SK-N-SH treated with all-trans-retinoic acid at 6 μM for 48 hours (cell line): ENCODE data around the gene CENPH.

Source experiments
- ATAC-seq: fragments of 200-7000 bp; cut with Tn5 transposase; 3 replicates; pipeline ENCODE4 v1.9.1; 2020; ENCODE audit warnings: mild to moderate bottlenecking, moderate library complexity
- BACH2 ChIP-seq: fragments of 250-450 bp; sonication (Bioruptor Pico); IDR thresholded peaks from 2 replicates; pipeline ENCODE4 v1.9.0; 2021; ENCODE audit warnings: mild to moderate bottlenecking, borderline replicate concordance
- CREB5 ChIP-seq: fragments of 250-450 bp; sonication (Bioruptor Pico); IDR thresholded peaks from 2 replicates; pipeline ENCODE4 v1.5.1; 2020; ENCODE audit warnings: low read depth, mild to moderate bottlenecking, moderate library complexity
- ESRRG ChIP-seq: fragments of 250-450 bp; sonication (Bioruptor Pico); IDR thresholded peaks from 2 replicates; pipeline ENCODE4 v1.6.1; 2021; ENCODE audit warnings: mild to moderate bottlenecking
- ISL1 ChIP-seq: fragments of 250-450 bp; sonication (Bioruptor Pico); IDR thresholded peaks from 2 replicates; pipeline ENCODE4 v2.1.2; 2022; ENCODE audit warnings: mild to moderate bottlenecking, moderate library complexity
- OSR1 ChIP-seq: fragments of 250-450 bp; sonication (Bioruptor Pico); IDR thresholded peaks from 2 replicates; pipeline ENCODE4 v1.8.0; 2022; ENCODE audit warnings: moderate library complexity, mild to moderate bottlenecking, inconsistent platforms
- PPARA ChIP-seq: fragments of 250-450 bp; sonication (Bioruptor Pico); IDR thresholded peaks from 2 replicates; pipeline ENCODE4 v1.5.0; 2020; ENCODE audit warnings: mild to moderate bottlenecking, borderline replicate concordance
- RARB ChIP-seq: fragments of 250-450 bp; sonication (Bioruptor Pico); IDR thresholded peaks from 2 replicates; pipeline ENCODE4 v1.8.0; 2021; ENCODE audit warnings: mild to moderate bottlenecking, moderate library complexity
- SNAI2 ChIP-seq: fragments of 250-450 bp; sonication (Bioruptor Pico); IDR thresholded peaks from 2 replicates; pipeline ENCODE4 v1.5.0; 2020; ENCODE audit warnings: mild to moderate bottlenecking, moderate library complexity
- ZFP3 ChIP-seq: fragments of 250-450 bp; sonication (Bioruptor Pico); IDR thresholded peaks from 2 replicates; pipeline ENCODE4 v1.5.0; 2020; ENCODE audit warnings: mild to moderate bottlenecking, moderate library complexity
- ZFP30 ChIP-seq: fragments of 450-650 bp; formaldehyde crosslinking; IDR thresholded peaks from 2 replicates; pipeline ENCODE4 v1.5.0; 2022; ENCODE audit warnings: mild to moderate bottlenecking, moderate library complexity
- ZNF565 ChIP-seq: fragments of 450-650 bp; formaldehyde crosslinking; conservative IDR thresholded peaks from 2 replicates; pipeline ENCODE4 v1.5.0; 2020; ENCODE audit warnings: low read depth, mild to moderate bottlenecking, moderate library complexity
- ZNF70 ChIP-seq: fragments of 450-650 bp; formaldehyde crosslinking; IDR thresholded peaks from 2 replicates; pipeline ENCODE4 v1.5.0; 2020; ENCODE audit warnings: mild to moderate bottlenecking, moderate library complexity
- ZNF8 ChIP-seq: fragments of 450-650 bp; formaldehyde crosslinking; IDR thresholded peaks from 2 replicates; pipeline ENCODE4 v1.5.0; 2020; ENCODE audit warnings: mild to moderate bottlenecking, moderate library complexity
- TF ChIP-seq, protein P1 (sequence below): fragments of 250-450 bp; sonication (Bioruptor Pico); IDR thresholded peaks from 2 replicates; pipeline ENCODE4 v1.8.0; 2020; ENCODE audit warnings: mild to moderate bottlenecking, moderate library complexity, borderline replicate concordance
- TF ChIP-seq, protein P2 (sequence below): fragments of 250-450 bp; sonication (Bioruptor Pico); IDR thresholded peaks from 2 replicates; pipeline ENCODE4 v1.8.0; 2021; ENCODE audit warnings: low read depth, mild to moderate bottlenecking, moderate library complexity, borderline replicate concordance
- TF ChIP-seq, protein P3 (sequence below): fragments of 250-450 bp; sonication (Bioruptor Pico); IDR thresholded peaks from 2 replicates; pipeline ENCODE4 v1.5.0; 2020; ENCODE audit warnings: mild to moderate bottlenecking, moderate library complexity

Gene CENPH

GRCh38 chr5:69202497-69202896 lies 13.1 kb downstream of the CENPH start:
- peak; percentile 61 for ATAC-seq
- TF ChIP-seq RARB (no peak), ISL1 (CRISPR knock-in tag) (peak; percentile 76)
- TF ChIP-seq, all 23 proteins: peak for 1

DNA sequence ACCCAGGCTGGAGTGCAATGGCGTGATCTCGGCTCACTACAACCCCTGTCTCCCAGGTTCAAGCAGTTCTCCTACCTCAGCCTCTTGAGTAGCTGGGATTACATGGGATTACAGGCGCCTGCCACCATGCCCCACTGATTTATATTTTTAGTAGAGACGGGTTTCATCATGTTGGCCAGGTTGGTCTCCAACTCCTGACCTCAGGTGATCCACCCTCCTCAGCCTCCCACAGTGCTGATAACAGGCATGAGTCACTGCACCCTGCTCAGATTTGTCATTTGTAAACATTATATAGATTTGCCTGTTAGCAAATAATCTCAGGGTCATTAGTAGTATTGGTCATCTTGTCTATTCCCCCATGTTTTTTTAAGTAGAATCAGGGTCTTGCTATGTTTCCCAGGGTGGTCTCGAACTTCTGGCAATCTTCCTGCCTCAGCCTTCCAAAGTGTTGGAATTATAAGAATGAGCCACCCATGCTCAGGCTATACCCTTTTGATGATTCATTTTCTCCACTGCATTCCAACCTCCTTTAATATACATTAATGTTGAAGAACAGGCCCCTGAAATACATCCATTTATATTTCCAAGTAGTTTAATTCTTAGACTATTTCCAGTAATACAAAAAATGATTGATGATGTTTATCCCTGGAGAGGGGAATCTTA lies 17.3 kb downstream of the CENPH start:
- ATAC-seq: no peak
- TF ChIP-seq SNAI2: no peak
- peak; percentile 33; the same call in 1 of the 2 replicates for TF ChIP-seq ISL1 (CRISPR knock-in tag)

DNA sequence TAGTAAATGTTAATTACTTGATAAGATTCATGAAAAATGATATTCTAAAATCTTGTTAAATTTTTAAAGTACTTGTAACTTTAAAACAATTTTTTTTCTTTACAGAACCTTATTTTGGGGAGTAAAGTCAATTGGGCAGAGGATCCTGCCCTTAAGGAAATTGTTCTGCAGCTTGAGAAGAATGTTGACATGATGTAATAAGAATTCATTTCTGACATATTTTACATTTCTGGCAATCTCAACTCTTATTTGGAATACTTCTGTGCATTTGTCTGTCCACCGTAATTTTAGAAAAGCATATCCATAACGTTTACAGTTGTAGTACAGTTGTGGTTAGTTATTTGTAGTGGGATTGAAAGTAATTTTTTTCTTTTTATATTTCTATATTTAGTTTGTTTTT lies 20.2 kb downstream of the CENPH start:
- ATAC-seq: peak; percentile 20; the same call in 1 of the 3 replicates

DNA sequence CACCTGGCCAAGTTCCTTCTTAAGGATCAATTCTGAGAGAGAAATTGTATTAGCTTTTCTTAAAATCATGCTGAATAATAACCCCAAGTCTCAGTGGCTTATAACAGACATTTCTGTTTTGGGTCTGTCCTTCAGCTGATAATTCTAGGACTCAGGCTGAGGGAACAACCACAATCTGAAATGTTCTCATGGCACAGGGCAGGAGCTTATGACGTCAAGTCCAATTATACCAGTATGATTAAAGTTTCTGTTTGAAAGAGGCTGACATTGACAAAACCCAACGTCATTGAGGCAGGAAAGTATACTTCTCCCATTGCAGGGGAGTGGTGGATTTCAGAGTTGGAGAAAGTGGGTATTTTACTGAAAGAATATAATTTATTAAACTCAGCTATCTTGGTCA lies 21.8 kb downstream of the CENPH start:
- no peak for ATAC-seq
- TF ChIP-seq, protein P1, sequence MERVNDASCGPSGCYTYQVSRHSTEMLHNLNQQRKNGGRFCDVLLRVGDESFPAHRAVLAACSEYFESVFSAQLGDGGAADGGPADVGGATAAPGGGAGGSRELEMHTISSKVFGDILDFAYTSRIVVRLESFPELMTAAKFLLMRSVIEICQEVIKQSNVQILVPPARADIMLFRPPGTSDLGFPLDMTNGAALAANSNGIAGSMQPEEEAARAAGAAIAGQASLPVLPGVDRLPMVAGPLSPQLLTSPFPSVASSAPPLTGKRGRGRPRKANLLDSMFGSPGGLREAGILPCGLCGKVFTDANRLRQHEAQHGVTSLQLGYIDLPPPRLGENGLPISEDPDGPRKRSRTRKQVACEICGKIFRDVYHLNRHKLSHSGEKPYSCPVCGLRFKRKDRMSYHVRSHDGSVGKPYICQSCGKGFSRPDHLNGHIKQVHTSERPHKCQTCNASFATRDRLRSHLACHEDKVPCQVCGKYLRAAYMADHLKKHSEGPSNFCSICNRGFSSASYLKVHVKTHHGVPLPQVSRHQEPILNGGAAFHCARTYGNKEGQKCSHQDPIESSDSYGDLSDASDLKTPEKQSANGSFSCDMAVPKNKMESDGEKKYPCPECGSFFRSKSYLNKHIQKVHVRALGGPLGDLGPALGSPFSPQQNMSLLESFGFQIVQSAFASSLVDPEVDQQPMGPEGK: no peak
- TF ChIP-seq ZFP30 (CRISPR knock-in tag): no peak
- TF ChIP-seq, protein P2, sequence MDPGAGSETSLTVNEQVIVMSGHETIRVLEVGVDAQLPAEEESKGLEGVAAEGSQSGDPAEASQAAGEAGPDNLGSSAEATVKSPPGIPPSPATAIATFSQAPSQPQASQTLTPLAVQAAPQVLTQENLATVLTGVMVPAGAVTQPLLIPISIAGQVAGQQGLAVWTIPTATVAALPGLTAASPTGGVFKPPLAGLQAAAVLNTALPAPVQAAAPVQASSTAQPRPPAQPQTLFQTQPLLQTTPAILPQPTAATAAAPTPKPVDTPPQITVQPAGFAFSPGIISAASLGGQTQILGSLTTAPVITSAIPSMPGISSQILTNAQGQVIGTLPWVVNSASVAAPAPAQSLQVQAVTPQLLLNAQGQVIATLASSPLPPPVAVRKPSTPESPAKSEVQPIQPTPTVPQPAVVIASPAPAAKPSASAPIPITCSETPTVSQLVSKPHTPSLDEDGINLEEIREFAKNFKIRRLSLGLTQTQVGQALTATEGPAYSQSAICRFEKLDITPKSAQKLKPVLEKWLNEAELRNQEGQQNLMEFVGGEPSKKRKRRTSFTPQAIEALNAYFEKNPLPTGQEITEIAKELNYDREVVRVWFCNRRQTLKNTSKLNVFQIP (CRISPR knock-in tag): no peak

More for the DNA sequence above, 20.2 kb downstream of the CENPH start:
- peak; percentile 31; the same call in 1 of the 2 replicates for TF ChIP-seq ISL1 (CRISPR knock-in tag)
- no peak for TF ChIP-seq RARB
- no peak for TF ChIP-seq CREB5 (CRISPR knock-in tag)
- TF ChIP-seq, protein P3, sequence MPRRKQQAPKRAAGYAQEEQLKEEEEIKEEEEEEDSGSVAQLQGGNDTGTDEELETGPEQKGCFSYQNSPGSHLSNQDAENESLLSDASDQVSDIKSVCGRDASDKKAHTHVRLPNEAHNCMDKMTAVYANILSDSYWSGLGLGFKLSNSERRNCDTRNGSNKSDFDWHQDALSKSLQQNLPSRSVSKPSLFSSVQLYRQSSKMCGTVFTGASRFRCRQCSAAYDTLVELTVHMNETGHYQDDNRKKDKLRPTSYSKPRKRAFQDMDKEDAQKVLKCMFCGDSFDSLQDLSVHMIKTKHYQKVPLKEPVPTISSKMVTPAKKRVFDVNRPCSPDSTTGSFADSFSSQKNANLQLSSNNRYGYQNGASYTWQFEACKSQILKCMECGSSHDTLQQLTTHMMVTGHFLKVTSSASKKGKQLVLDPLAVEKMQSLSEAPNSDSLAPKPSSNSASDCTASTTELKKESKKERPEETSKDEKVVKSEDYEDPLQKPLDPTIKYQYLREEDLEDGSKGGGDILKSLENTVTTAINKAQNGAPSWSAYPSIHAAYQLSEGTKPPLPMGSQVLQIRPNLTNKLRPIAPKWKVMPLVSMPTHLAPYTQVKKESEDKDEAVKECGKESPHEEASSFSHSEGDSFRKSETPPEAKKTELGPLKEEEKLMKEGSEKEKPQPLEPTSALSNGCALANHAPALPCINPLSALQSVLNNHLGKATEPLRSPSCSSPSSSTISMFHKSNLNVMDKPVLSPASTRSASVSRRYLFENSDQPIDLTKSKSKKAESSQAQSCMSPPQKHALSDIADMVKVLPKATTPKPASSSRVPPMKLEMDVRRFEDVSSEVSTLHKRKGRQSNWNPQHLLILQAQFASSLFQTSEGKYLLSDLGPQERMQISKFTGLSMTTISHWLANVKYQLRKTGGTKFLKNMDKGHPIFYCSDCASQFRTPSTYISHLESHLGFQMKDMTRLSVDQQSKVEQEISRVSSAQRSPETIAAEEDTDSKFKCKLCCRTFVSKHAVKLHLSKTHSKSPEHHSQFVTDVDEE (CRISPR knock-in tag): no peak
- no peak for TF ChIP-seq ESRRG (CRISPR knock-in tag)
- TF ChIP-seq SNAI2: no peak
- no peak for TF ChIP-seq ZNF8 (CRISPR knock-in tag)

GRCh38 chr5:69212022-69212421 lies 22.6 kb downstream of the CENPH start:
- ATAC-seq: no peak
- no peak for TF ChIP-seq ZNF70 (CRISPR knock-in tag)
- no peak for TF ChIP-seq CREB5 (CRISPR knock-in tag)
- TF ChIP-seq ISL1 (CRISPR knock-in tag): no peak
- TF ChIP-seq ZFP30 (CRISPR knock-in tag): no peak
- TF ChIP-seq OSR1: no peak
- no peak for TF ChIP-seq PPARA
- no peak for TF ChIP-seq RARB
- no peak for TF ChIP-seq ESRRG (CRISPR knock-in tag)

DNA sequence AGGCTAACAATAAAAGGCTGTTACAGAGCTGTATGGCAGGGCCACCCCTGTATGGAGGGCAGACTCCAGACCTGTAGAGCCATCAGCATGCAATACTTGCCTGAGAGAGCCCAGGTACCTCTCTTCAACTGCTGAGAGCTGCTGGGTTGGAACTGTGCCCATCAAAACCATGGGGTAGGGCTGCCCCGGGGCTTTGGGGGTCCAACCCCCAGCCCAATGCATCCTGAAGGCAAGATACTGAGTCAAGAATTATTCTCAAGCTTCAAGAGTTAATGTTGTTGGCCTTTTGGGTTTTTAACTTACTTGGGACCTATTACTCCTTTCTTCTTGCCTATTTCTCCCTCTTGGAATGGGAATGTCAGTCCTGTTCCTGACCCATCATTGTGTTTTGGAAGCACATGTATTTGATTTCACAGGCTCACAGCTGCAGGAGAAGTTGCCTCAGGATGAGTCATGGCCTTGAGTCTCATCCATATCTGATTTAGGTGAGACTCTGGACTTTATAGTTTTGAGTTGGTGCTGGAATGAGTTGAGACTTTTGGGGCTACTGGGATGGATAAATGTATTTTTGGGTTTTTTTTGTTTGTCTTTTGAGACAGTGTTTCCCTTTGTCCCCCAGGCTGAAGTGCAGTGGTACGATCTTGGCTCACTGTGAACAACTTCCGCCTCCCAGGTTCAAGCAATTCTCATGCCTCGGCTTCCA lies 24.3 kb downstream of the CENPH start:
- TF ChIP-seq ZFP3 (CRISPR knock-in tag) (no peak), ZNF565 (no peak), CREB5 (CRISPR knock-in tag) (no peak), ZNF70 (CRISPR knock-in tag) (no peak), ISL1 (CRISPR knock-in tag) (no peak), SNAI2 (no peak), BACH2 (CRISPR knock-in tag) (no peak)
- ATAC-seq: peak; percentile 21
